Transverse colon (tissue), 4 donors: ENCODE data around the gene GDPD1. TPM values are rescaled to one million over a fixed set of nuclear protein-coding genes. Genes with fewer than 3 reads are reported as not detected.

Experiments used
- DNase-seq: peaks from one replicate; pipeline ENCODE4 v3.0.0-alpha.2; 2019
- H3K27ac ChIP-seq, 4 donors: fragments of 200-600 bp; sonication (generic); 2 replicates each; pipeline ENCODE4 v1.5.1; 2016 to 2018; ENCODE audit warnings: inconsistent platforms in 4 of 4
- H3K27me3 ChIP-seq: fragments of 200-600 bp; sonication (generic); 2 replicates; pipeline ENCODE4 v1.5.1; 2017; ENCODE audit warnings: inconsistent platforms
- H3K36me3 ChIP-seq, 4 donors: fragments of 200-600 bp; sonication (generic); 2 replicates each; pipeline ENCODE4 v1.5.1; 2017 to 2019; ENCODE audit warnings: inconsistent platforms in 4 of 4
- H3K4me1 ChIP-seq, 4 donors: fragments of 200-600 bp; sonication (generic); 2 replicates each; pipeline ENCODE4 v1.5.1; 2017 to 2020; ENCODE audit warnings: inconsistent platforms in 4 of 4
- H3K4me3 ChIP-seq, 4 donors: fragments of 200-600 bp; sonication (generic); 1 replicate in 1 of 4; 2 replicates in 3 of 4; pipeline versions ENCODE4 v1.5.1 to v1.6.1; 2017 to 2019; ENCODE audit warnings: inconsistent platforms in 4 of 4
- H3K9me3 ChIP-seq, 2 donors: fragments of 200-600 bp; sonication (generic); 2 replicates each; pipeline ENCODE4 v1.5.1; 2017 to 2019; ENCODE audit warnings: inconsistent platforms in 2 of 2
- EP300 ChIP-seq: sonication (generic); formaldehyde crosslinking; IDR thresholded peaks from one replicate; pipeline ENCODE4 v1.6.1; 2017; ENCODE audit warnings: antibody characterized with exemption, low read depth
- POLR2A ChIP-seq: fragments of 450-650 bp; IDR thresholded peaks from one replicate; pipeline ENCODE4 v1.6.1; 2016; ENCODE audit warnings: antibody characterized with exemption, mild to moderate bottlenecking, moderate library complexity
- POLR2AphosphoS5 ChIP-seq, 3 donors: sonication (generic); formaldehyde crosslinking; IDR thresholded peaks; one replicate each; pipeline ENCODE4 v1.6.1; 2016; ENCODE audit warnings: antibody characterized with exemption in 3 of 3
- WGBS, 2 donors: methylation state at CpG; one replicate each; pipeline ENCODE4 v1.1.5; 2018; ENCODE audit warnings: low coverage in 1 of 2; 5-methylcytosine and 5-hydroxymethylcytosine counted together
- in situ Hi-C, 4 donors: fragments of 200-750 bp; cut with MboI; loops; one replicate each; pipeline versions ENCODE4 v1.15.0 to v1.15.1; 2017; ENCODE audit warnings: low sequenced_read_pairs in 3 of 4, low pct_ligation_motif_present in 1 of 4, low pct_unique_long_range_greater_than_20kb in 1 of 4
- intact Hi-C: fragments of 100-400 bp; cut with DNase I; formaldehyde crosslinking; loops from one replicate; pipeline ENCODE4 v1.15.1; 2023; ENCODE audit warnings: low total_unique reads
- total RNA-seq, 4 donors: library from RNA; depleted of rRNA; stranded (reverse); fragments of >200 nt; gene quantifications; one replicate each; pipeline ENCODE4 v1.1.0, GENCODE V29; 2016
- TF ChIP-seq, protein P1 (sequence below), 5 experiments: fragments of 200-600 bp in 3 of 5; fragments of 450-650 bp in 2 of 5; sonication (generic) in 3 of 5; IDR thresholded peaks; 1 replicate in 2 of 5; 2 replicates in 3 of 5; pipeline ENCODE4 v1.5.1; 2016 to 2017; ENCODE audit warnings: antibody characterized with exemption in 5 of 5, inconsistent platforms in 3 of 5, mild to moderate bottlenecking in 2 of 5, moderate library complexity in 1 of 5

The GDPD1 gene
- total RNA-seq, 4 donors from 2014 or later: 1.8 to 22.1 (median 9.3) TPM

DNA sequence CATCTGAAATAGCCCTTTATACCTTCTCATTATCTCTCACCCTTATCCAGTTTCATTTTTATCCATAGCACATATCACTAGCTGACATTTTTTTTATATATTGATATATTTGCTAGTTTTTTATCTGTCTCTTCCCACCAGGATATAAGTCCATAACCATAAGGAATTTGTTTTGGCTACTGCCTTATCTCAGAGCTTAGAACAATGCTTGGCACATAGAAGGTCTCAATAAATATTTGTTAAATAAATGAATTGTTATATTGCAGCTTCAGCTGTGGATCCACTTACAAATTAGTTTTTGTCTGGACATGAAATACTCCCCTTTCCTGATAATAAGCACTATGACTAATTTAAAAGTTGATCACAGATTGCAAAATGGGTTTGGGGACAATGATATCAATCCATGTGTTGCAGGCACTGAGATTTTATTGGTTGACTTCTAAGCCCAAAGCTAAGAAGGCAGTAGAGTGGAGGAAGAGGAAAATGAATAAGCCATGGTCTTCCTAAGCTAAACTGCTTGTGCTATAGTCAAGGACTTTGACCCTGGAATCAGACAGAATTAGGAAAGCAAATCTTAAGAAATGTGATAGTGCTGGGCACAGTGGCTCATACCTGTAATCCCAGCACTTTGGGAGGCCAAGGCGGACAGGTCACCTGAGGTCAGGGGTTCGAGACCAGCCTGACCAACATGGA lies 79.2 kb downstream of the GDPD1 start:
- peak overlapping the region; percentile 5 to 67 (median 46) for H3K27ac ChIP-seq
- intact Hi-C loops: no loop called here

GRCh38 chr17:59300941-59301340 lies 80.6 kb downstream of the GDPD1 start:
- Histone ChIP-seq H3K36me3 (no peaks in the 10 kb centered on the region), H3K4me3 (no peak overlapping the region), H3K4me1 (peaks cover 0 to 50% (median 21%) of the 10 kb centered on the region in 4 donors), H3K27me3 (no peaks in the 10 kb centered on the region), H3K9me3 (no peaks in the 10 kb centered on the region), H3K27ac (no peak overlapping the region)
- WGBS, 2 donors: 53 to 68% methylated on average over 5 of the region's 5 CpGs
- intact Hi-C loops (no loop called here), in situ Hi-C loops (loop anchor here in 3 of 4 donors (25.0 kb wide), 1 partner anchor 261 kb away; the partner anchor contains the start of gene DHX40 (in 3 of the 3))
- TF ChIP-seq EP300 (no peak), POLR2A (no peak), POLR2AphosphoS5 (IDR thresholded peaks at IDR 0.05) (no peak)
- TF ChIP-seq, protein P1, sequence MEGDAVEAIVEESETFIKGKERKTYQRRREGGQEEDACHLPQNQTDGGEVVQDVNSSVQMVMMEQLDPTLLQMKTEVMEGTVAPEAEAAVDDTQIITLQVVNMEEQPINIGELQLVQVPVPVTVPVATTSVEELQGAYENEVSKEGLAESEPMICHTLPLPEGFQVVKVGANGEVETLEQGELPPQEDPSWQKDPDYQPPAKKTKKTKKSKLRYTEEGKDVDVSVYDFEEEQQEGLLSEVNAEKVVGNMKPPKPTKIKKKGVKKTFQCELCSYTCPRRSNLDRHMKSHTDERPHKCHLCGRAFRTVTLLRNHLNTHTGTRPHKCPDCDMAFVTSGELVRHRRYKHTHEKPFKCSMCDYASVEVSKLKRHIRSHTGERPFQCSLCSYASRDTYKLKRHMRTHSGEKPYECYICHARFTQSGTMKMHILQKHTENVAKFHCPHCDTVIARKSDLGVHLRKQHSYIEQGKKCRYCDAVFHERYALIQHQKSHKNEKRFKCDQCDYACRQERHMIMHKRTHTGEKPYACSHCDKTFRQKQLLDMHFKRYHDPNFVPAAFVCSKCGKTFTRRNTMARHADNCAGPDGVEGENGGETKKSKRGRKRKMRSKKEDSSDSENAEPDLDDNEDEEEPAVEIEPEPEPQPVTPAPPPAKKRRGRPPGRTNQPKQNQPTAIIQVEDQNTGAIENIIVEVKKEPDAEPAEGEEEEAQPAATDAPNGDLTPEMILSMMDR (IDR thresholded peaks at IDR 0.05): no peak
- no peak for DNase-seq

More for the DNA sequence above, 79.2 kb downstream of the GDPD1 start:
- no peak for TF ChIP-seq POLR2A
- H3K4me3 ChIP-seq: no peak overlapping the region
- no peaks in the 10 kb centered on the region for H3K27me3 ChIP-seq
- H3K4me1 ChIP-seq: peaks cover 0 to 42% (median 14%) of the 10 kb centered on the region in 4 donors
- 48% methylated on average over 2 of the region's 2 CpGs; no CpG with 5 or more reads in 1 of the 2 donors for WGBS, 2 donors
- H3K36me3 ChIP-seq: no peaks in the 10 kb centered on the region
- no peaks in the 10 kb centered on the region for H3K9me3 ChIP-seq
- no peak for DNase-seq
- in situ Hi-C loops: loop anchor here in 3 of 4 donors (25.0 kb wide), 1 partner anchor 263 kb away; the partner anchor contains the start of gene DHX40 (in 3 of the 3)

DNA sequence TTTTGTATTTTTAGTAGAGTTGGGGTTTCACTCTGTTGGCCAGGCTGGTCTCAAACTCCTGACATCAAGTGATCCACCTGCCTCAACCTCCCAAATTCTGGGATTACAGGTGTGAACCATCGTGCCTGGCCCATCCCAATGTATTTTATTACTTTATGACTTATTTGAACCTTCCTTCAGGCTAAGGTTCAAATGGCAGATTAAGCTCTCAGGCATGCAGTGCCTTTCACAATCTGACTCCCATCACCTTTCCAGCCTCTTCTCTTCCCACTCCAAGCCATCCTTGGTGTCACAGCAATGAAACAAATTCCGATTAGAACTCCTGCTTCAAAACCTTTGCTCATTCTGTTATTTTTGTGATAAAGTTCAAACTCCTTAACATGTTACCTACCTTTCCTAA lies 84.5 kb downstream of the GDPD1 start:
- DNase-seq: no peak
- WGBS, 2 donors: 56 to 57% methylated on average over 1 to 2 of the region's 2 CpGs
- H3K4me1 ChIP-seq: peaks cover 0 to 18% (median 6%) of the 10 kb centered on the region in 4 donors
- H3K36me3 ChIP-seq: no peaks in the 10 kb centered on the region
- H3K27me3 ChIP-seq: no peaks in the 10 kb centered on the region
- TF ChIP-seq, protein P1 (IDR thresholded peaks at IDR 0.05): no peak
- TF ChIP-seq POLR2A (no peak), EP300 (no peak), POLR2AphosphoS5 (IDR thresholded peaks at IDR 0.05) (no peak)
- intact Hi-C loops (no loop called here), in situ Hi-C loops (loop anchor here in 3 of 4 donors (25.0 kb wide), 1 partner anchor 257 kb away; the partner anchor contains the start of gene DHX40 (in 3 of the 3))
- H3K4me3 ChIP-seq: no peak overlapping the region
- H3K9me3 ChIP-seq: no peaks in the 10 kb centered on the region
- H3K27ac ChIP-seq: peak overlapping the region in 1 of 4 donors; percentile 21

DNA sequence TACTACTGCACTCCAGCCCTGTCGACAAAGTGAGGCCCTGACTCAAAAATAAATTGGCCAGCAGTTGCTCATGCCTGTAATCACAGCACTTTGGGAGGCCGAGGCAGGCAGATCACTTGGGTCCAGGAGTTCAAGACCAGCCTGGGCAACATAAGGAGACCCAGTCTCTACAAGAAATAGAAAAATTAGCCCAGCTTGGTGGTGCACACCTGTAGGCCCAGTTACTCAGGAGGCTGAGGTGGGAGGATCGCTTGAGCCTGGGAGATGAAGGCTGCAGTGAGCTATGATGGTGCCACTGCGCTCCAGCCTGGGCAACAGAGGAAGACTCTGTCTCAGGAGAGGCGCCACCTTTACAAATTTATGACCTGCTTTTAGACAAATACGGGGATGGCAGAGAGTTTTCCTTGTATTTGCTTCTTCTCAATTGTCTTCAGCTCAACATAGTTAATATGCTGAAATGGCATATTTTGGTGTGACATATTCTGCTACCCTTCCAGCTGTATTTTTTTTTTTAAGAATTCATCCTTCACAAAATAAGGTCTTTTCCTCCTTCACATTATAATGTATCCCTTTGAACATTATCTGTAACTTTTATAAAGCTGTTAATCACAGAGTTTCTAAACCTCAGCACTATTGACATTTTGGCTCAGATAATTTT lies 90.1 kb downstream of the GDPD1 start:
- Histone ChIP-seq H3K4me3 (no peak overlapping the region), H3K4me1 (peaks cover 0 to 9% (median 2%) of the 10 kb centered on the region in 4 donors), H3K36me3 (no peaks in the 10 kb centered on the region), H3K27ac (no peak overlapping the region), H3K27me3 (no peaks in the 10 kb centered on the region), H3K9me3 (no peaks in the 10 kb centered on the region)
- intact Hi-C loops (loop anchor here (2.0 kb wide), 1 partner anchor 130 kb away; no protein-coding TSS in a partner anchor), in situ Hi-C loops (loop anchor here in 3 of 4 donors (5.0 to 25.0 kb wide), 2 partner anchors 127 to 252 kb away; partner anchors contain the start of gene DHX40 (in 3 of the 3))
- TF ChIP-seq, protein P1 (IDR thresholded peaks at IDR 0.05): no peak
- no peak for TF ChIP-seq POLR2AphosphoS5 (IDR thresholded peaks at IDR 0.05)
- no peak for TF ChIP-seq POLR2A
- no peak for TF ChIP-seq EP300
- DNase-seq: no peak
- WGBS, 2 donors: 38 to 75% methylated on average over 2 to 6 of the region's 6 CpGs
